ENCODE results near the gene PPM1M.
"Not testable (repeated sequence)": the region's sequence is repeated elsewhere in the genome, so short reads cannot be mapped to it uniquely, and the experiment has no call there.

The PPM1M gene

GRCh38 chr3:52278510-52279069 lies 33.0 kb downstream of the PPM1M start, which contains the start of gene WDR82:
WDR82 (minus strand) TSS chr3:52278649; CDS start chr3:52278361, 288 bp downstream.
- DNase-seq = peak; percentile 99

GRCh38 chr3:52279596-52279995 lies 34.0 kb downstream of the PPM1M start:
- no peak for DNase-seq

GRCh38 chr3:52280050-52280461 lies 34.5 kb downstream of the PPM1M start:
- DNase-seq = no peak

- no peak for DNase-seq
Measured at GRCh38 chr3:52281981-52282801, 36.6 kb downstream of the PPM1M start.

- DNase-seq = no peak
Measured at GRCh38 chr3:52283306-52283705, 37.7 kb downstream of the PPM1M start.

GRCh38 chr3:52284051-52284450 lies 38.5 kb downstream of the PPM1M start:
- not testable (repeated sequence) for DNase-seq

GRCh38 chr3:52286777-52287110 lies 41.2 kb downstream of the PPM1M start:
- DNase-seq = no peak

GRCh38 chr3:52288674-52289073 lies 43.1 kb downstream of the PPM1M start:
- peak; percentile 22 for DNase-seq

GRCh38 chr3:52289338-52289746 lies 43.8 kb downstream of the PPM1M start:
- peak; percentile 30 for DNase-seq

GRCh38 chr3:52289747-52290595 lies 44.4 kb downstream of the PPM1M start:
- peak; percentile 39 for DNase-seq

- peak; percentile 29 for DNase-seq
Measured at GRCh38 chr3:52290596-52291507, 45.3 kb downstream of the PPM1M start.

GRCh38 chr3:52291508-52292181 lies 46.1 kb downstream of the PPM1M start:
- DNase-seq = no peak

- no peak for DNase-seq
Measured at GRCh38 chr3:52292247-52293065, 46.9 kb downstream of the PPM1M start.

- no peak for DNase-seq
Measured at GRCh38 chr3:52293491-52294319, 48.1 kb downstream of the PPM1M start.

- no peak for DNase-seq
Measured at GRCh38 chr3:52294320-52295150, 49.0 kb downstream of the PPM1M start.

GRCh38 chr3:52295671-52296208 lies 50.2 kb downstream of the PPM1M start:
- no peak for DNase-seq

- DNase-seq = no peak
Measured at GRCh38 chr3:52297242-52298148, 51.9 kb downstream of the PPM1M start.

All from right forelimb (tissue), 1 donor.